ENCODE measurements around the gene TMX3. TPM values are rescaled to one million over a fixed set of nuclear protein-coding genes. Genes with fewer than 3 reads are reported as not detected.
A peak's percentile ranks its signal among the peaks of the same experiment; 100 is the strongest.

TMX3 gene
- total RNA-seq, 2 donors from 2014 or later = 17.5 to 25.9 TPM

GRCh38 chr18:68713796-68714195 is 1.1 kb downstream of the TMX3 start:
- peaks cover 0 to 4% of the 10 kb centered on the region in 2 donors for H3K36me3 ChIP-seq (replicated peaks in 1 of 2; ENCODE audit: insufficient read depth in 1 of 2, low read depth in 2 of 2)
- DNase-seq (no peak), ATAC-seq (no peak)
- H3K9me3 ChIP-seq = no peaks in the 10 kb centered on the region
- WGBS, 2 donors = 19 to 23% methylated on average over 6 of the region's 6 CpGs
- TF ChIP-seq, protein P1, sequence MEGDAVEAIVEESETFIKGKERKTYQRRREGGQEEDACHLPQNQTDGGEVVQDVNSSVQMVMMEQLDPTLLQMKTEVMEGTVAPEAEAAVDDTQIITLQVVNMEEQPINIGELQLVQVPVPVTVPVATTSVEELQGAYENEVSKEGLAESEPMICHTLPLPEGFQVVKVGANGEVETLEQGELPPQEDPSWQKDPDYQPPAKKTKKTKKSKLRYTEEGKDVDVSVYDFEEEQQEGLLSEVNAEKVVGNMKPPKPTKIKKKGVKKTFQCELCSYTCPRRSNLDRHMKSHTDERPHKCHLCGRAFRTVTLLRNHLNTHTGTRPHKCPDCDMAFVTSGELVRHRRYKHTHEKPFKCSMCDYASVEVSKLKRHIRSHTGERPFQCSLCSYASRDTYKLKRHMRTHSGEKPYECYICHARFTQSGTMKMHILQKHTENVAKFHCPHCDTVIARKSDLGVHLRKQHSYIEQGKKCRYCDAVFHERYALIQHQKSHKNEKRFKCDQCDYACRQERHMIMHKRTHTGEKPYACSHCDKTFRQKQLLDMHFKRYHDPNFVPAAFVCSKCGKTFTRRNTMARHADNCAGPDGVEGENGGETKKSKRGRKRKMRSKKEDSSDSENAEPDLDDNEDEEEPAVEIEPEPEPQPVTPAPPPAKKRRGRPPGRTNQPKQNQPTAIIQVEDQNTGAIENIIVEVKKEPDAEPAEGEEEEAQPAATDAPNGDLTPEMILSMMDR (IDR thresholded peaks at IDR 0.05) = no peak
- no peak for TF ChIP-seq POLR2A (IDR thresholded peaks at IDR 0.05)
- intact Hi-C loops (cut with DNase I) = no loop called here
- peak overlapping the region in 1 of 2 donors; percentile 95 for H3K4me3 ChIP-seq
- H3K4me1 ChIP-seq = peaks cover 20% of the 10 kb centered on the region
- no peaks in the 10 kb centered on the region for H3K27me3 ChIP-seq
- no peak overlapping the region for H3K27ac ChIP-seq

GRCh38 chr18:68713131-68713530 is 1.8 kb downstream of the TMX3 start:
- Histone ChIP-seq H3K27me3 (no peaks in the 10 kb centered on the region), H3K27ac (no peak overlapping the region), H3K4me3 (no peak overlapping the region), H3K4me1 (peaks cover 20% of the 10 kb centered on the region), H3K9me3 (no peaks in the 10 kb centered on the region), H3K36me3 (replicated peaks in 1 of 2; ENCODE audit: insufficient read depth in 1 of 2, low read depth in 2 of 2) (peaks cover 0 to 4% of the 10 kb centered on the region in 2 donors)
- 85 to 90% methylated on average over 4 of the region's 4 CpGs for WGBS, 2 donors
- intact Hi-C loops (cut with DNase I) = no loop called here
- DNase-seq = no peak
- ATAC-seq = no peak
- TF ChIP-seq, protein P1 (IDR thresholded peaks at IDR 0.05) = no peak
- no peak for TF ChIP-seq POLR2A (IDR thresholded peaks at IDR 0.05)

GRCh38 chr18:68707646-68708045 is 7.3 kb downstream of the TMX3 start:
- H3K27me3 ChIP-seq = no peaks in the 10 kb centered on the region
- H3K36me3 ChIP-seq (replicated peaks in 1 of 2; ENCODE audit: insufficient read depth in 1 of 2, low read depth in 2 of 2) = peaks cover 0 to 3% of the 10 kb centered on the region in 2 donors
- no peak overlapping the region for H3K4me3 ChIP-seq
- intact Hi-C loops (cut with DNase I) = no loop called here
- no peak for TF ChIP-seq POLR2A (IDR thresholded peaks at IDR 0.05)
- TF ChIP-seq, protein P1 (IDR thresholded peaks at IDR 0.05) = no peak
- H3K4me1 ChIP-seq = peaks cover 8% of the 10 kb centered on the region
- H3K27ac ChIP-seq = no peak overlapping the region
- DNase-seq (no peak), ATAC-seq (no peak)
- WGBS, 2 donors = 61 to 63% methylated on average over 2 of the region's 2 CpGs
- H3K9me3 ChIP-seq = no peaks in the 10 kb centered on the region

DNA sequence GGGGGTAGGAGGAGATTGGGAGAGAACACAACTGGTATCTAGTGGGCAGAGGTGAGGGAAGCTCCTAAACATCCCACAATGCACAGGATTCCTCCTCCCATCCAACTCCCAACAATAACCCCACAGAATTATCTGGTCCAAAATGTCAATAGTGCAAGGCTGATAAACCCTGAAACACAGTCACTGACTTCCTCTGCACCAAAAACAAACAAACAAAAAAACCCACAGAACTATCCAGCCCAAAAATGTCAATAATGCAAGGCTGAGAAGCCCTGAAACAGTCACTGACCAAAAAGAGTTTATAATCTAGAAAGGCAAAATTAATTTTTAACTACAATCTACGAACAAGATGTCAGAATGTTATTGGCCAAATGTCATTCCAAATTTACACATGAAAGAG is 9.8 kb downstream of the TMX3 start:
- H3K4me3 ChIP-seq = no peak overlapping the region
- H3K27ac ChIP-seq = no peak overlapping the region
- peaks cover 6% of the 10 kb centered on the region for H3K4me1 ChIP-seq
- WGBS, 2 donors = 11 to 12% methylated on average over 1 of the region's 1 CpG
- no peak for TF ChIP-seq POLR2A (IDR thresholded peaks at IDR 0.05)
- TF ChIP-seq, protein P1 (IDR thresholded peaks at IDR 0.05) = no peak
- no peak for DNase-seq
- ATAC-seq = no peak
- H3K27me3 ChIP-seq = no peaks in the 10 kb centered on the region
- H3K9me3 ChIP-seq = no peaks in the 10 kb centered on the region
- intact Hi-C loops (cut with DNase I) = no loop called here
- no peaks in the 10 kb centered on the region for H3K36me3 ChIP-seq (replicated peaks in 1 of 2; ENCODE audit: insufficient read depth in 1 of 2, low read depth in 2 of 2)

GRCh38 chr18:68703326-68703725 is 11.6 kb downstream of the TMX3 start:
- intact Hi-C loops (cut with DNase I) = no loop called here
- Histone ChIP-seq H3K27ac (no peak overlapping the region), H3K4me3 (no peak overlapping the region), H3K4me1 (peaks cover 6% of the 10 kb centered on the region), H3K36me3 (replicated peaks in 1 of 2; ENCODE audit: insufficient read depth in 1 of 2, low read depth in 2 of 2) (no peaks in the 10 kb centered on the region), H3K9me3 (no peaks in the 10 kb centered on the region), H3K27me3 (no peaks in the 10 kb centered on the region)
- 83 to 95% methylated on average over 3 of the region's 3 CpGs for WGBS, 2 donors
- ATAC-seq = no peak
- no peak for DNase-seq
- TF ChIP-seq POLR2A (IDR thresholded peaks at IDR 0.05) = no peak
- TF ChIP-seq, protein P1 (IDR thresholded peaks at IDR 0.05) = no peak
